ENCODE measurements around the gene CTSC.

GRCh38 chr11:88317536-88317935, 20.0 kb downstream of the CTSC start:
- TF ChIP-seq, protein P1, sequence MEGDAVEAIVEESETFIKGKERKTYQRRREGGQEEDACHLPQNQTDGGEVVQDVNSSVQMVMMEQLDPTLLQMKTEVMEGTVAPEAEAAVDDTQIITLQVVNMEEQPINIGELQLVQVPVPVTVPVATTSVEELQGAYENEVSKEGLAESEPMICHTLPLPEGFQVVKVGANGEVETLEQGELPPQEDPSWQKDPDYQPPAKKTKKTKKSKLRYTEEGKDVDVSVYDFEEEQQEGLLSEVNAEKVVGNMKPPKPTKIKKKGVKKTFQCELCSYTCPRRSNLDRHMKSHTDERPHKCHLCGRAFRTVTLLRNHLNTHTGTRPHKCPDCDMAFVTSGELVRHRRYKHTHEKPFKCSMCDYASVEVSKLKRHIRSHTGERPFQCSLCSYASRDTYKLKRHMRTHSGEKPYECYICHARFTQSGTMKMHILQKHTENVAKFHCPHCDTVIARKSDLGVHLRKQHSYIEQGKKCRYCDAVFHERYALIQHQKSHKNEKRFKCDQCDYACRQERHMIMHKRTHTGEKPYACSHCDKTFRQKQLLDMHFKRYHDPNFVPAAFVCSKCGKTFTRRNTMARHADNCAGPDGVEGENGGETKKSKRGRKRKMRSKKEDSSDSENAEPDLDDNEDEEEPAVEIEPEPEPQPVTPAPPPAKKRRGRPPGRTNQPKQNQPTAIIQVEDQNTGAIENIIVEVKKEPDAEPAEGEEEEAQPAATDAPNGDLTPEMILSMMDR (IDR thresholded peaks at IDR 0.05), result no peak
- no peak for TF ChIP-seq POLR2A (IDR thresholded peaks at IDR 0.05)
